ENCODE measurements around the gene AQR.
"Not testable (repeated sequence)": the region's sequence is repeated elsewhere in the genome, so short reads cannot be mapped to it uniquely, and the experiment has no call there.

The AQR gene

DNA sequence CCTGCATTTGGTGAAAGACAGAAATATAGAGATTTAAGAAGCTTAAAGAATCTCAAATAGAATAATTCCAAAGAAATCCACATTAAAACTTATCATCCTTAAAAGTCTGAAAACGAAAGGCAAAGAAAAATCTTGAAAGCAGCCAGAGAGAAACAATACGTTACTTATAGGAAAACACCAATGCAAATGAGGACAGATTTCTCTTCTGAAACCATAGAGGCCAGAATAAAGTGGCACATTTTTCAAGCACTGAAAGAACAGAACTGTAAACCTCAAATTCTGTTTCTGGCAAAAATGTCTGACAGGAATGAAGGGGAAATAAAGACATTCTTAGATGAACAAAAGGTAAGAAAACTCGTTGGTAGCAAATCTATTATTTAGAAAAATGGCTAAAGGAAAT lies 160.4 kb downstream of the AQR start:
- no peak for DNase-seq

- DNase-seq: no peak
Observed at GRCh38 chr15:34808016-34808415, 161.5 kb downstream of the AQR start.

DNA sequence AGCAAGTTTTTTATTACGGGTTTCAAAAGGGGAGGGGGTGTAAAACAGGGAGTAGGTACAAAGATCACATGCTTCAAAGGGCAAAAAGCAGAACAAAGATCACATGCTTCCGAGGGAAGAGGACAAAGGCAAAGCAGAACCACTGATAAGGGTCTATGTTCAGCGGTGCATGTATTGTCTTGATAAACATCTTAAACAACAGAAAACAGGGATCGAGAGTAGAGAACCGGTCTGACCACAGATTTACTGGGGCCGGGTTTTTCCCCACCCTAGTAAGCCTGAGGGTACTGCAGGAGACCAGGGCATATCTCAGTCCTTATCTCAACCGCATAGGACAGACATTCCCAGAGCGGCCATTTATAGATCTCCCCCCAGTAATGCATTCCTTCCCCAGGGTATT lies 162.3 kb downstream of the AQR start:
- DNase-seq: not testable (repeated sequence)

- no peak for DNase-seq
Observed at GRCh38 chr15:34804776-34805175, 164.8 kb downstream of the AQR start.

GRCh38 chr15:34804113-34804512 lies 165.4 kb downstream of the AQR start:
- no peak for DNase-seq

- no peak for DNase-seq
Observed at GRCh38 chr15:34802803-34803750, 166.5 kb downstream of the AQR start.

DNA sequence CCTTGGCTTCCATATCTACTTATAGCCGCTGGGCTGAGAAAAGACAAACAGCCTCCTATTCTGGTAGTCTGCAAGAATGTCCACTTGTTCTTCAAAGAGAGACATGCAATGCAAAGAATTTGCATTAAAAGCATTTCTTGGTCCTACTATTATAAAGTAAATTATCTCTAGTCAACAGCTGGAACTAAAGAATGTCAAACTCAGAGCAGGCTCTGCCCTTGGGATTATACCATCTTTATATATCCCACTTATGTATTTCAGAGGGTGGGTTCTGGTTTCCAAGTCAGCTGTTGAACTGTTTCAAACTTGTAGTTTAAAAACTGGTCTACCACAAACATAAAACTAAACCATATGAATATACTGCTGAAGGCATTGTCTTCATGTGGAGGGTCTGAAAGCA lies 167.2 kb downstream of the AQR start:
- no peak for DNase-seq

Measured in NCI-H446 treated with DMSO at 0.1 percent for 48 hours (cell line).